ENCODE measurements around the gene ITGAD. TPM values are rescaled to one million over a fixed set of nuclear protein-coding genes. Genes with fewer than 3 reads are reported as not detected.

The ITGAD gene
- polyA plus RNA-seq, 2 of the 4 experiments (the other 2 are of a cell fraction), result not detected

- POLR2A ChIA-PET, result interaction anchor here (1.0 to 1.4 kb wide), 3 partner anchors 9 to 333 kb away, joined by 3 to 8 read pairs (median 4); partner anchors contain the start of genes ARMC5, FUS and KAT8
- CTCF ChIA-PET, result interaction anchor here (1.0 to 2.5 kb wide), 13 partner anchors 7 to 498 kb away, joined by 3 to 15 read pairs (median 6); partner anchors contain the start of gene ZNF843
Measured at GRCh38 chr16:31451201-31451600, 58.1 kb downstream of the ITGAD start.

GRCh38 chr16:31451681-31452351 lies 58.7 kb downstream of the ITGAD start:
- Histone ChIP-seq H3K9me3 (no peaks in the 10 kb centered on the region), H3K4me3 (no peak overlapping the region), H3K27ac (peak overlapping the region; percentile 74 to 85), H3K4me1 (peaks cover 55% of the 10 kb centered on the region), H3K4me2 (peak overlapping the region; percentile 60)
- DNase-seq (ENCODE audit: low read depth in 1 of 2, low spot score in 1 of 2) (peak; percentile 82 to 85), ATAC-seq (peak; percentile 94 to 95), FAIRE-seq (no peak)
- CTCF ChIA-PET, result interaction anchor here (0.7 to 2.5 kb wide), 16 partner anchors 8 to 498 kb away, joined by 3 to 15 read pairs (median 4); partner anchors contain the start of gene ZNF843
- 44% methylated on average over 10 of the region's 11 CpGs for WGBS (ENCODE audit: missing lambda C conversion rate)
- POLR2A ChIA-PET, result interaction anchor here (0.5 to 1.4 kb wide), 4 partner anchors 8 to 385 kb away, joined by 3 to 8 read pairs (median 4); partner anchors contain the start of genes ARMC5, FUS and KAT8
- TF ChIP-seq ZNF302 (CRISPR knock-in tag; IDR thresholded peaks at IDR 0.05) (no peak), RAD21 (conservative IDR thresholded peaks at IDR 0.05 in 1 of 2, IDR thresholded peaks at IDR 0.05 in 1 of 2) (peak in 1 of 2 experiments; percentile 47; a peak in 2 of 5 replicates), MYC (IDR thresholded peaks at IDR 0.05; ENCODE audit: borderline replicate concordance, low read length) (peak; percentile 57; the same call in 1 of the 2 replicates), USF2 (IDR thresholded peaks at IDR 0.05) (no peak), BCL3 (IDR thresholded peaks at IDR 0.05) (no peak), FOSB (CRISPR knock-in tag; IDR thresholded peaks at IDR 0.05) (no peak), RNF2 (IDR thresholded peaks at IDR 0.05; ENCODE audit: borderline replicate concordance, low read depth) (no peak), E2F6 (IDR thresholded peaks at IDR 0.05; ENCODE audit: borderline replicate concordance, low read depth) (no peak), FOSL2 (IDR thresholded peaks at IDR 0.05) (no peak), FOSL2 (CRISPR knock-in tag; IDR thresholded peaks at IDR 0.05) (no peak), HOXB5 (CRISPR knock-in tag; IDR thresholded peaks at IDR 0.05) (no peak), POLR2AphosphoS2 (conservative IDR thresholded peaks at IDR 0.05; ENCODE audit: low read length) (no peak), TP53 (CRISPR knock-in tag; IDR thresholded peaks at IDR 0.05) (no peak), HES2 (IDR thresholded peaks at IDR 0.05) (no peak), CTCF (IDR thresholded peaks at IDR 0.05) (peak; percentile 29; the same call in 1 of the 3 replicates), MAX (IDR thresholded peaks at IDR 0.05) (peak; percentile 27; the same call in 1 of the 2 replicates), MAFK (IDR thresholded peaks at IDR 0.05; ENCODE audit: partially characterized antibody) (no peak), SMC3 (IDR thresholded peaks at IDR 0.05) (0 out of 3 replicates have a peak, but pooled peaks have one; percentile 3)

More at GRCh38 chr16:31451201-31451600, 58.1 kb downstream of the ITGAD start:
- peaks cover 51% of the 10 kb centered on the region for H3K4me1 ChIP-seq
- no peak for FAIRE-seq
- TF ChIP-seq TP53 (CRISPR knock-in tag; IDR thresholded peaks at IDR 0.05) (no peak), ZC3H11A (IDR thresholded peaks at IDR 0.05) (no peak), ATOH8 (CRISPR knock-in tag; IDR thresholded peaks at IDR 0.05; ENCODE audit: low read depth) (no peak), ZFP36 (IDR thresholded peaks at IDR 0.05; ENCODE audit: borderline replicate concordance, partially characterized antibody) (no peak), CHD2 (IDR thresholded peaks at IDR 0.05; ENCODE audit: low read length, partially characterized antibody) (no peak), JUN (IDR thresholded peaks at IDR 0.05) (no peak), NPAS2 (CRISPR knock-in tag; IDR thresholded peaks at IDR 0.05; ENCODE audit: borderline replicate concordance) (no peak), HMGXB4 (CRISPR knock-in tag; IDR thresholded peaks at IDR 0.05; ENCODE audit: borderline replicate concordance) (no peak)
- H3K4me2 ChIP-seq, result peak overlapping the region; percentile 60
- no peaks in the 10 kb centered on the region for H3K9me3 ChIP-seq
- WGBS (ENCODE audit: missing lambda C conversion rate), result 72% methylated on average over 5 of the region's 5 CpGs
- H3K4me3 ChIP-seq, result no peak overlapping the region
- H3K27ac ChIP-seq, result peak overlapping the region; percentile 74 to 85
- DNase-seq (ENCODE audit: low read depth in 1 of 2, low spot score in 1 of 2), result no peak
- no peak for ATAC-seq
